SHP77 treated with DMSO at 0.1 percent for 48 hours (cell line): ENCODE measurements around the gene GOLGA6D.
"Not testable (repeated sequence)": the region's sequence is repeated elsewhere in the genome, so short reads cannot be mapped to it uniquely, and the experiment has no call there.

Source experiments
- DNase-seq: peaks from one replicate; lab custom pipeline; 2025; lab: John Stamatoyannopoulos, UW

Gene GOLGA6D

DNA sequence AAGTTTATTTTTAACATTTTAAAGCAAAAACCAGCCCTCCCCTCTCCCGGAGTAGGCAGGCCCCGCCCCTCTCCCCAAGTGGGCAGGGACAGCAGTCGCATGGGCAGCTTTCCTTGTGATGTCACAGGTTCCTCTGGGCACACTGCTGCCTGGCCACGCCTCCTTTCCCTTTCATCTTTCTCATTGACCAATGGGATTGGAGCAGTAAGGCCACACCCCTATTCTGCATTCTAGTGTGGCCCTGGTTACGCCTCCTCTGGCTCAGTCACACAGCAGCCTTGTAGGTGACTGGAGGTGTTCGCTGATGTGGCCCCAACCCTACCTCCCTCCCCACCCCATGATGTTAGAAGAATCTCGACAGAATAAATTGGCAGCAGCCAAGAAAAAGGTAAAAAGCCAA, at the start of gene GOLGA6D:
Gene GOLGA6D (plus strand): TSS at position 264 of the 400 bp plus-strand sequence. CDS start 41 bp downstream, at position 305.
- DNase-seq: not testable (repeated sequence)

- DNase-seq: no peak
Measured at GRCh38 chr15:75233504-75234190, 49.0 kb upstream of the GOLGA6D start.

DNA sequence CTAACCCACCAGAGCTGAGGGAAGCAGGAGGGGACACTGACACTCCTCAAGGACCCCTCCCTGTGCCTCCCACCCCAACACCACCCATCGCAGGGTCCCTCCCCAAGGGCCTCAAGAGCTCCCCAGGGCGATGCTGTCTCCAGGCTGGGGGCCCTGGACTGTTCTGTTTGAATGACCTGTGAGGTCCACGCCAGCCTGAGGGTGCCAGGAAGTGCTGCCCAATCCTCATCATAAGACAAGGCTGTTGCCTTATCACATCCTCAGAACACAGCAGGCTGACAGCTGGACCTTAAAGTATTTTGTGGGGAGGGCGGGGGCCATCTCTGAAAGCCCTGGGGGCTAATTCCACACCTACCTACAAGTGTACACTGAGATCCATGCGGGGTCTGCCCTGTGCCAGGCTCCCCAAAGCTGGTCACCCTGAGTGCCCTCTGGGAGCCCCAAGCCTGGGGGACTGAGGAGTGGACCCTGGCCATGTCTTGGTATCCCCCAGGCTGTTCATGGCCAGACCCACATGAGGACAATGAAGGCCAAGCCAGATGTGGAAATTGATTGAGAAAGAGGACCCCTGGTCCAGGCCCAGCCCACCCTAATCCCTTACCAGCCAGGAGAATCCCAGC, 48.3 kb upstream of the GOLGA6D start:
- DNase-seq: no peak

- DNase-seq: no peak
Measured at GRCh38 chr15:75235051-75235673, 47.5 kb upstream of the GOLGA6D start.

DNA sequence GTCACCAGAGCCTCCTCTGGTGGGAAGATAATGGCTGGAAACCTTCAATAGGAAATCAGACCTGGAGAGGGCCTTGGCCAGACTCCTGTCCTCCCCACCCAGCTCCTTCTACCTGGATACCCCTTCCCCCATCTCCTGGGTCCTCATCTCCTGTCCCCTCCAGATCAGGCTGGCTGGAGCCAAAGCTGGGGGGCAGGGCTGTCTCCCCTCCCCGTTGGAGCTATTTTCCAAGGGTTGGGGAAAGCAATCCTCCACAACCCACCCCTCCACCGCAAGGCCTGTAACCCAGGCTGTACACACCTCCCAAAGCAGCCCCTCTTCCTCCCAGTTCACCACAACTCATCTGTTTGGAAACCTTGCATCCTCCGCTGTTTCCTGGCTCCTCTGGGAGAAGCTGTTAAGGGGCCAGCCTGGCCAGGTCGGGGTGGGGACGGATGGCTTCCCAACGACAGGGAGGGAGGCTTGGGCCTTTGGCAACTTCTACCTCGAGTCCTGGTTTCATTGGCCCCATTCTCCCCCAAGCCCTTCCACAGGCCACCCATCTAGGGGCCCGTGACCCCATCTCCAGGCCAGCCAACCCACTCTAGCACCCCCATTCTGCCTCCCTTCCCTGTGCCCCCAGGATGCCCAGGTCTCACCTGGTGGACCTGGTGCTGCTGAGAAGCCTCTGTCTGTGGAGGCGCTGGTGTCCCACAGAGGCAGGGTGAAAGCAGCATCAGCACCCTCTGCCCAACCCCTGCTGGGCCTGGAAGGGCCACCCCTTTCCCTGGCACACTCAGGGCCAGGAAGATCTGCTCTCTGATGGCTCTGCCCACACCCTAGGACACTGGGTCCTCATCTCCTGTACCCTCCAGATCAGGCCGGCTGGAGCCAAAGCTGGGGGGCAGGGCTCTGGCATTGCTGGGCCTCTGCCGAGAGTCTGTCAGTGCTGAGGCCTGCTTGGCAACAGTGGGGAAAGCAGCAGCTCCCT, 46.6 kb upstream of the GOLGA6D start:
- no peak for DNase-seq

DNA sequence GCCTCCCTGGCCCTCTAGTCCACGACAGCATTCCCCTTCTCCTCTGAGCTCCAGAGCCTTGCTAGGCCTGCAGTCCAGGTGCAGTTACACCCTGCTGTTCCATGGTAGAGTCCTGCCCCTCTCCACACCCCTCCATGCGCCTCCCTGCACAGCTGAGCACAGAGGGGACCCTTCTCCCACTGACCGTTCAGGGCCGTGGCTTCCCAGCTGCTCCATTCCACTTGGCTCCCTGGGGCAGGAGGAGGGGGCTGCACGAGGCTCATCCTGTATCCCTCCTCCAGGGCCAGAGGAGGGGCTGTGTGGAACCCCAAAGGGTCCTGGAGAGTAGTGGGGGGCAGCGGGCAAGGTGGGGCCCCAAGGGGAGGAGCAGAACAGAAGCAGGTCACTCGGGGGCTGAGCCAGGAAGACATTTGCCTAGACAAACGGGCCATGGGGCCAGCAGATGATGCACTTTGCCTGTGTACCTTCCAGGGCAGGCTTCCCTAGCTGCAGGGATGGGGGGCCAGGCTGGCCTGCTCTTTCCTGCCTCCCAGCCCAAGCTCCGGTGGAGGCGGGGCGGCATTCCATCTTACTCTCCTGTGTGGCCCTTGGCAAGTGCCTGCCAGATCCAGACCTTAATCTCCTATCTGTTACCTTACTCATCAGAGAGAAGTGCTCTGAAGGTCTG, 45.2 kb upstream of the GOLGA6D start:
- no peak for DNase-seq

DNA sequence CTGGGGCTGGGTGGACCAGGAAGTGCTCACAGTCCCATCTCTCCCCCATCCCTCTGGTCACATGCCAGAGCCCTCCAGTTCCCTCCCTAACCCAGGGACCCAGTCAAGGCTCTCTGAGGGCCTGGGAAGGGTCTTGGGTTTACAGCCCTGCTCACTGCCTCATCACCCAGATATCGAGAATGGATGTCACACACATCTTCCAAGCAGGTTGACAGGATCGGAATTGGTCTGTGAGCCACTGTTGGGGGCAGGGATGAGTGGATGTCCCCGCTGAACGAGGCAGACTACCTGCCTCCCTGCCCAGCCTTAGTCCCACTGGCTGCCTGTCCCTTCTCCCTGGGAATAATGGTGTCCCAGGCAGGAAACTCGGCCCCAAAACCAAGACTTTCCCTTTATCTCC, 44.5 kb upstream of the GOLGA6D start:
- DNase-seq: no peak

- DNase-seq: not testable (repeated sequence)
Measured at GRCh38 chr15:75245741-75246140, 36.9 kb upstream of the GOLGA6D start.

DNA sequence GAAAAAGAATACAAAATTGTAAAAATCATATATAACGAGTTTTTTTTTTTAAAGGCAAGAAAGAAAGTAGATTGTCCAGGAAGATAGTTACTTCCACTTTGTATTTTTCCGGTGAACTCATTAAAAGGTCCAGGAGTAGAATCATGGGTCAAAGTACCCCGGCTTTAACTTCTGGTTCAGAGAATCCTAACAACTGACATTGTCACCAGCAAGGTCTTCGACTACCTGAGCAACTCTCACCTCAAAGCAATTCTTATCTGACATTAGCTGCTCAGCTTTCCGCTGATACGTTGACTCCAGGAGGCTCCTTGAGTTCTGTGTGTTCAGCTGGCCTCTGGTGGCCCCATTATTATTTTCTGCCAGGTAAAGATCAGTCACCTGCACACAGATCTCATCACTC, 33.6 kb upstream of the GOLGA6D start:
- DNase-seq: not testable (repeated sequence)

GRCh38 chr15:75249726-75250125, 32.9 kb upstream of the GOLGA6D start:
- DNase-seq: no peak

DNA sequence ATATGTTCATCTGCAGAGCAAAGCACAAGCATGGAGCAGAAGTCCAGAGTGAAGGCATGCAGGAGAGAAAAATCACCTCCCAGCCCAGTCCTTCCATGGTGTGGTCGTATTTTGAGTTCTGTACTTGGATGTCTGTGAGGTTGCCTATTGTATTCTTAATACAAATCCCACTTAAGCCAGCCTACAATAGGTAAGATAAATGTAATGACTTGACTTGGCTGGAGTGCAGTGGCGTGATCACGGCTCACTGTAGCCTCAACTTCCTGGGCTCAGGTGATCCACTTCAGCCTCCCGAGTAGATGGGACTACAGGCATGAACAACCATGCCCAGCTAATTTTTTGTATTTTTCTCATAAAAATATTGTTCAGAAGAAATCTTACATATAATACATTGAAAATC, 31.3 kb upstream of the GOLGA6D start:
- not testable (repeated sequence) for DNase-seq

DNA sequence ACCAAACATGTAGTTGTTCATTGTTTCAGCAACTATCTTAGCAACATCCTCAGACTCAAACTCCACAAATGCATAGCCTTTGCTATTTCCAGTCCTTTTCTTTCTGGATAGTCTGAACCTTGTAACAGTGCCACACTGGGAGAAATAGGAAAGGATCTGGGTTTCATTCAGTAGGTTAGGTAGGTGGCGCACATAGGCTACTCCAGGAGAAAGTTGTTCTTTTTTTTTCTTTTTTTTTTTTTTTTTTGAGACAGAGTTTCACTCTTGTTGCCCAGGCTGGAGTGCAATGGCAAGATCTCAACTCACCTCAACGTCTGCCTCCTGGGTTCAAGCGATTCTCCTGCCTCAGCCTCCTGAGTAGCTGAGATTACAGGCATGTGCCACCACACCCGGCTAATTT, 30.4 kb upstream of the GOLGA6D start:
- not testable (repeated sequence) for DNase-seq

- DNase-seq: not testable (repeated sequence)
Measured at GRCh38 chr15:75258034-75258433, 24.6 kb upstream of the GOLGA6D start, which contains the start of gene GOLGA6C. GOLGA6C (plus strand) TSS chr15:75258334; CDS start chr15:75258599, 265 bp downstream.

DNA sequence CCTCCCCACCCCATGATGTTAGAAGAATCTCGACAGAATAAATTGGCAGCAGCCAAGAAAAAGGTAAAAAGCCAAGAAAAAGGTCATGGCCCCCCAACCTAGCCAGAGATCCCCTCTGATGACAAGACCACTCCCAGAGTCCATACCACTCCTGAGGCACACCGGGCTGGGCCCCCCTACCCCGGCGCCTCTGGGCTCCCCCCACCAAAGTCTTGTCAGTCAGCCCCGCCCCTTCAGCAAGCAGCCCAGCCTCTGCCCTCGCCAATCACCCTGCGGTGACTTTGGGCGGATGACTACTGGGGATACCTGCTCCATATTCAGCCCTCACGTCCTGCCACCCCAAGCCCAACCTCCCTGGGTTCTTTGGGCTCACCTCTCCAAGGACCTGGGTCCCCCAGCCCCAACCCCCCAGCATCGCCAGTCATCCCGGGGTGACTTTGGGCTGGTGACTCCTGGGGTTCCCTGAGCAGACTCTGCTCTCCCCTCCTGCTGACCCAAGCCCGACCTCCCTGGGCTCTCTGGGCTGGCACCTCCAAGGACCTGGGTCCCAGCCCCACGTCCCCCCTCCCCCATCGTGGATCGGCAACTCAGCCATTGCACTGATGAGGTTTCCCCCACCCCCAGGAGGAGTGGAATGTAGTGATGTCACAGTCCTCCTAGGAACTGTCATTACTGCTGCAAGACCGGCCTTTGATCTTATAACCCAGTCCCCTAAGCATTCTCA, 23.9 kb upstream of the GOLGA6D start:
- not testable (repeated sequence) for DNase-seq

DNA sequence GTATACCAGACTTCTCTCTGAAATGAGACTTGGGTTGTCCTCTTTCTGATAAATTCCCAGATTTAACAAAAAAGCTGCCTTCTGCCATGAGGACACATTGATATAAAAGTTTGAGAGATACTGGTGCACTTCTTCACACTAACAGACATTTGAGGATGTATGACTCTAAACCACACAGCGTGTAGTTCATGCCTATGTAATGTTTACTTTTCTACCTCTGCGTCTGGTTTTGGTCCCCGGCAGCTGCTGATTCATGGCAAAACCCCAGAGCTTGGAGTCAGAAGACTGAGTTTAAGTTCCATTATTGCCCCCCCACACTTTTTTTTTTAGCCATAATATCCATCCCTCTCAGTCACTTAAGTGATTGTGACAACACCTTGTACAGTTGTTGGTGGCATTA, 22.8 kb upstream of the GOLGA6D start:
- DNase-seq: not testable (repeated sequence)

- DNase-seq: not testable (repeated sequence)
Measured at GRCh38 chr15:75273751-75274359, 8.8 kb upstream of the GOLGA6D start.

DNA sequence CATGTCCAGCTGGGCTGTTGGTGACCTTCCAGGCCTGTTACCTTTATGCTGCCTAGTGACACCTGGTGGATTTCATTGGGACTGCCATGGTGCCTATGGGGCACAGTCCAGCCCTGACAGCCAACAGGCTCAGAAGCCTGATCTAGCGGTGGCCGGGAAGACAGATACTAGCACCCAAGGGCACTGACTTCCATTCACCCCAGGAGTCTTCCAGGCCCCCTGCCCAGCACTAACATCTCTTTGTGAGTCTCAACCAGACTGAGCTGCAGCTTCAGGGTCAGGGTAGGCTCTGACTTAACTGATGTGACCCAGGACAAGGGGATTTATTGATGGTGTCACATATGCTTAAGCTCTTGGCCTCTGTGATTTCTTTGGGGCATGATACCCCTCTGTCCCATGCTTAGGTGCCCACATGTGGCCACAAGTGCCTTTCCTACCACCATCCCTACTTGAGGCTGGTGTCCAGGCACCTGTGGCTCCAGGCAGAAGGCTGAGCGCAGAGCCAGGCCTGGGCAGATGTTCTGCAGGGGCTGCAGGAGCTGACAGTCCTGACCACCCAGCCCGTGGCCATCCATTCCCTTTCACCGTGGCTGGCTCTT, 8.0 kb upstream of the GOLGA6D start:
- DNase-seq: not testable (repeated sequence)

DNA sequence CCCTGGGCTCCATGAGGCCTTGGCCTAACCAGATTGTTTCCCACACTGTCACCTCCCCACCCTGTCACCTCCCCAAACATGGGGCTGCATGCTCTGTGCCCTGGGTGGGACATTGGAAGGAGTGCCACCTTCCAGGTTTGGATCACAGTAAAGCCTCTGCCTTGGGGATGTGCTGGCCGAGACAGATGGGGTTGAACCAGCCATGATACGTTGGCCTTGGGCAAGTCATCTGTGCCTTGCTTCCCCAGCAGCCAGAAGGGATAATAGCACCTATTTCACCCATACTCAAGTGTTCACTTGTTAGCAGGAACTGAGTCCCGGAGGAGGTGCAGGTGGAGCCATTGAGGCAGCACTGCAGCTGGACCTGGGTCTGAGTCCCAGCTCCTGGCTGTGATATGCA, 7.0 kb upstream of the GOLGA6D start:
- not testable (repeated sequence) for DNase-seq

DNA sequence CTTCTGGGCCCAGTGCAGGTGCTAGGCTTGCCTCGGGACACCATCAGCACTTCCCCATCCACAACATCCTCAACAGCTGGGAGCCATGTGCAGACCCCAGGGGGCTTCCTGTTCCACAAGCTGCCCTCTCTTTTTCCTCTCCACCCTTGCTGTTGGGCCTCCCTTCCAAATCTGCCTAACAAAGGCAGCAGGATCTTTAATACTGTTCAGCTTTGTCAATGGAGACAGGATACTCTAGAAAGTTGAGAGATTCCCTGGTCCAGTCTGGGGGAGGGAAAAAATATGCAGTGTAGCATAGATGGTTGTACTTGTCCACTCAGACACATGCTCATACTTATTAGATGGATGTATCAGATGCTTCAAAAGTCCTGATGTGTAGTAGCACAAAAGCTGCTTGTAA, 4.1 kb upstream of the GOLGA6D start:
- not testable (repeated sequence) for DNase-seq

GRCh38 chr15:75284152-75284551, 1.5 kb downstream of the GOLGA6D start:
- not testable (repeated sequence) for DNase-seq
